ENCODE data around the gene XPO6.

Gene XPO6

DNA sequence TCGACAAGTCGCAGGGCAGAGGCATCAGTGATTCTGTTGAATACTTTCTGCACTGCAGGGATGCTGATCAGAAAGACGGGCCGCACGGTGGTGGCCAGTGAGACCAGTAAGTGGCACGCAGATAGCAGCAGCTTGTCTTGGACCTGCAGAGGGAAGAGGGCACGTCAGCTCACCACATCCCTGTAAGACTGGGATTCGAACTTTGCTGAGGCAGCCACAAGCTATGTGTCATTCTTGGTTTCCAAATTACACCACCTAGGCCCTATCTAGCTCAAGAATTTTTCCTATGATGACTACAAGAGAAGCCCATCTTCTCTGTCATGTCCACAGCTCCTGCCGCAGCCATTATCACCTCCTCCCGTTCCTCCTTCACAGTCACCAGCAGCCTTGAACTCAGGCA, 98.9 kb downstream of the XPO6 start:
- DNase-seq (ENCODE audit: insufficient read length, low spot score) (no peak), FAIRE-seq (no peak)
- TF ChIP-seq, protein P1, sequence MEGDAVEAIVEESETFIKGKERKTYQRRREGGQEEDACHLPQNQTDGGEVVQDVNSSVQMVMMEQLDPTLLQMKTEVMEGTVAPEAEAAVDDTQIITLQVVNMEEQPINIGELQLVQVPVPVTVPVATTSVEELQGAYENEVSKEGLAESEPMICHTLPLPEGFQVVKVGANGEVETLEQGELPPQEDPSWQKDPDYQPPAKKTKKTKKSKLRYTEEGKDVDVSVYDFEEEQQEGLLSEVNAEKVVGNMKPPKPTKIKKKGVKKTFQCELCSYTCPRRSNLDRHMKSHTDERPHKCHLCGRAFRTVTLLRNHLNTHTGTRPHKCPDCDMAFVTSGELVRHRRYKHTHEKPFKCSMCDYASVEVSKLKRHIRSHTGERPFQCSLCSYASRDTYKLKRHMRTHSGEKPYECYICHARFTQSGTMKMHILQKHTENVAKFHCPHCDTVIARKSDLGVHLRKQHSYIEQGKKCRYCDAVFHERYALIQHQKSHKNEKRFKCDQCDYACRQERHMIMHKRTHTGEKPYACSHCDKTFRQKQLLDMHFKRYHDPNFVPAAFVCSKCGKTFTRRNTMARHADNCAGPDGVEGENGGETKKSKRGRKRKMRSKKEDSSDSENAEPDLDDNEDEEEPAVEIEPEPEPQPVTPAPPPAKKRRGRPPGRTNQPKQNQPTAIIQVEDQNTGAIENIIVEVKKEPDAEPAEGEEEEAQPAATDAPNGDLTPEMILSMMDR (IDR thresholded peaks at IDR 0.05; ENCODE audit: insufficient read depth, missing control alignments) = no peak

DNA sequence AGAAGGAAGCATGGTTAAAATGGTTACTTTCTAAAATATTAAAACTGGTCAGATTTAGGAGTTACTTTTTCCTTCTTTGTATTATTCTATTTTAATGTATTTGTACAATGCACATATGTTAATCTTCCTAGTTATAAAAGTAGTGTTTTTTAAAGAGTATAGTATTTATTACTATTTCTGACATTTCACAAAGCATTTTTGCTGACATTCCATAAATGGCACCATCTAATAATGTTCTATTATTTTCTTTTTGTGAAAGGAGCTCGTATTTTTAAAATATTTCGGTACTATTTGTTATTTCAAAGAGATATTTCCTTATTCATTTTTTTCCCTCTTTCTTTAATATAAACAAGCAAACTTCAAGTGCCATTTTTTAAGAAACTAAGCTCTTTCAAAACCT, 100.8 kb downstream of the XPO6 start:
- no peak for FAIRE-seq
- no peak for DNase-seq (ENCODE audit: insufficient read length, low spot score)
- TF ChIP-seq, protein P1 (IDR thresholded peaks at IDR 0.05; ENCODE audit: insufficient read depth, missing control alignments) = no peak

DNA sequence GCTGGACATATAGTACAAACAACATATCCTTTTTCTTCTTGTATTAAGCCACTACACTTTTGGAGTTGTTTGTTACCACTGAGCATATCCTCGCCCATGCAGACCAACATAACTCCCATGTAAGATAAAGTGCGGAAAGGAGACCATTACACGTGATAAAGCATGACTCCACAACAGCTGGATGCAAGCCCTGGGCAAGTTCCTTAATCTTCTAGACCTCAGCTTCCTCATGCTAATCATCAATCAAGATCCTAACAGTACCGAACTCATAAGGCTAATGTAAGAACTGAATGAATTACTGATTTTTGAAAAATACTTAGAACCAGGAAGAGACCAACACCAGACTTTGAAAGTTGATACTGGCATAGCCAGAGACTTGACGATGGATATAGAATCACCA, 101.3 kb downstream of the XPO6 start:
- FAIRE-seq = no peak
- TF ChIP-seq, protein P1 (IDR thresholded peaks at IDR 0.05; ENCODE audit: insufficient read depth, missing control alignments) = no peak
- no peak for DNase-seq (ENCODE audit: insufficient read length, low spot score)

DNA sequence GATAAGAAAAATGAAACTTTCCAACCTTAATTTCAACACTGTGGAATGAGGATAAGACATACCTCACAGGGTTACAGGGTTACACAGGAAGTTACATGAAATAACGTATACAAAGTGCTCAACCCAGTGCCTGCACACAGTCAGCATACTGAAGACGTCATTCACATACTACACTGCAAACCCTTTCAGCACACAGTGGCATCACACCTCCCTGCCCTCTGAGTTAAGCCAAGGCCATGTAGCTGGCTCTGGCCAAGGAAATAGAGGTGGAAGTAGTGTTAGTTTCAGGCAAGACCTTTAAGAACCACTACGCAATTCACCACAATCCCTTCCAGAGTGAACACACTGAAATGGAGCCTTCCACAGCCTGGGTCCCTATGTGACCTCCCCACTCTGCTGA, 101.7 kb downstream of the XPO6 start:
- DNase-seq (ENCODE audit: insufficient read length, low spot score) (no peak), FAIRE-seq (no peak)
- TF ChIP-seq, protein P1 (IDR thresholded peaks at IDR 0.05; ENCODE audit: insufficient read depth, missing control alignments) = no peak

DNA sequence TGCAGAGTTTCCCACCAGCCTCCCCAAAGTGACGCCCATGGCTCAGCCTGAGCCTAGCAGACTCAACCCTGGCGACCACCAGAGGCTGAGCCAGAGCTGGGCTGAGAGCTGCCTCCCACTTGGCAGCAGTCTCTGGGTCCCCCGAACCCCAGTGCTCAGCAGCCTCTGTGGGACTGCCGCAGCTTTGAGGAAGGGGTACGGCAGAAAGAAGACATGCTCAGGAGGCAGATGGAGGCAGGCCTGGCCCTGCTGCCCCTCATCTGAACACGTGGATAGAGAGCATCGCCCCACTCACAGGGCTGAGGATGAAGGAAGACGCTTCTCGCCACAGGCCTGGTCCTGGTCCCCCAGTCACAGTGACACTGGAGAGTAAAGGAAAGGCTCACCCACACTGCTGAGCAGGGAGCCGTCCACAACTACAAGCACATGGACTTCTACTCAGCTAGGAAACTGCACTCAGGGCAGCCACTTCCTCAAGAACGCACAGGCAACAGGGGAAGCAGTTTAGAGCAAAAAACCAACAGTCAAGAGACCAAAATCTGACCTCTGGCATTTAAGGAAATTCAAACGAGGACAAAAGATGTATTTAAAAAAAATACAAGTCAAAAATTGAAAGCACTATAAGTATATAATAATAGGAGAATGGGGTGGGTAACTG, 103.0 kb downstream of the XPO6 start:
- TF ChIP-seq, protein P1 (IDR thresholded peaks at IDR 0.05; ENCODE audit: insufficient read depth, missing control alignments) = no peak
- FAIRE-seq = no peak
- DNase-seq (ENCODE audit: insufficient read length, low spot score) = no peak

GRCh38 chr16:28107232-28107631, 104.5 kb downstream of the XPO6 start:
- no peak for DNase-seq (ENCODE audit: insufficient read length, low spot score)
- no peak for FAIRE-seq
- TF ChIP-seq, protein P1 (IDR thresholded peaks at IDR 0.05; ENCODE audit: insufficient read depth, missing control alignments) = no peak

GRCh38 chr16:28106467-28107215, 105.1 kb downstream of the XPO6 start:
- TF ChIP-seq, protein P1 (IDR thresholded peaks at IDR 0.05; ENCODE audit: insufficient read depth, missing control alignments) = no peak
- no peak for FAIRE-seq
- DNase-seq (ENCODE audit: insufficient read length, low spot score) = no peak
